Activated naive CD8-positive, alpha-beta T cell treated with anti-CD3 and anti-CD28 coated beads, Interleukin-2, amount 50 U/mL, for 24 hours (primary cell): ENCODE measurements around the gene DPY19L3.

Source experiments
- ATAC-seq: fragments of 150-1000 bp; cut with Tn5 transposase; one replicate; pipeline ENCODE4 v1.10.0; 2021
- DNase-seq: peaks from one replicate; pipeline ENCODE4 v3.0.0; 2021
- H3K27ac Mint-ChIP-seq: one replicate; pipeline ENCODE4 v1.8.0; 2021; ENCODE audit warnings: mild to moderate bottlenecking, mixed read lengths
- H3K27me3 Mint-ChIP-seq: one replicate; pipeline ENCODE4 v1.8.0; 2021; ENCODE audit warnings: mixed read lengths
- H3K36me3 Mint-ChIP-seq: one replicate; pipeline ENCODE4 v1.8.0; 2021; ENCODE audit warnings: low read depth, mixed read lengths
- H3K4me1 Mint-ChIP-seq: one replicate; pipeline ENCODE4 v1.8.0; 2021; ENCODE audit warnings: mixed read lengths
- H3K4me3 Mint-ChIP-seq: one replicate; pipeline ENCODE4 v1.8.0; 2021; ENCODE audit warnings: mild to moderate bottlenecking, moderate library complexity, mixed read lengths
- H3K9me3 Mint-ChIP-seq: one replicate; pipeline ENCODE4 v1.8.0; 2021; ENCODE audit warnings: mixed read lengths

DPY19L3 gene

GRCh38 chr19:32405431-32406160 lies at the start of gene DPY19L3:
TSS of gene DPY19L3 (plus strand) at chr19:32405770. CDS start at chr19:32408254, 2,484 bp downstream.
- Mint-ChIP-seq H3K9me3 (no peaks in the 10 kb centered on the region), H3K27ac (peak within 1 kb of the TSS; percentile 87), H3K4me3 (peak within 1 kb of the TSS; percentile 84), H3K27me3 (no peaks in the 10 kb centered on the region), H3K4me1 (peaks cover 23% of the 10 kb centered on the region), H3K36me3 (peaks cover 14% of the 10 kb centered on the region)
- peak; percentile 97 for ATAC-seq
- DNase-seq: peak; percentile 95

GRCh38 chr19:32357720-32358119 lies 47.9 kb upstream of the DPY19L3 start:
- H3K4me1 Mint-ChIP-seq: peaks cover 51% of the 10 kb centered on the region
- no peak overlapping the region for H3K27ac Mint-ChIP-seq
- no peaks in the 10 kb centered on the region for H3K27me3 Mint-ChIP-seq
- DNase-seq (no peak), ATAC-seq (no peak)
- H3K36me3 Mint-ChIP-seq: peaks cover 72% of the 10 kb centered on the region
- H3K9me3 Mint-ChIP-seq: peaks cover 3% of the 10 kb centered on the region
- no peak overlapping the region for H3K4me3 Mint-ChIP-seq

- DNase-seq (no peak), ATAC-seq (no peak)
- no peak overlapping the region for H3K4me3 Mint-ChIP-seq
- peaks cover 47% of the 10 kb centered on the region for H3K4me1 Mint-ChIP-seq
- H3K27me3 Mint-ChIP-seq: no peaks in the 10 kb centered on the region
- no peak overlapping the region for H3K27ac Mint-ChIP-seq
- peaks cover 67% of the 10 kb centered on the region for H3K36me3 Mint-ChIP-seq
- peaks cover 3% of the 10 kb centered on the region for H3K9me3 Mint-ChIP-seq
Measured at GRCh38 chr19:32358321-32358720, 47.2 kb upstream of the DPY19L3 start.

- Mint-ChIP-seq H3K4me3 (no peak overlapping the region), H3K27ac (no peak overlapping the region), H3K4me1 (peaks cover 44% of the 10 kb centered on the region), H3K9me3 (no peaks in the 10 kb centered on the region), H3K27me3 (no peaks in the 10 kb centered on the region), H3K36me3 (peaks cover 63% of the 10 kb centered on the region)
- no peak for ATAC-seq
- no peak for DNase-seq
Measured at GRCh38 chr19:32359581-32359980, 46.0 kb upstream of the DPY19L3 start.

- Mint-ChIP-seq H3K27me3 (no peaks in the 10 kb centered on the region), H3K36me3 (peaks cover 61% of the 10 kb centered on the region), H3K9me3 (no peaks in the 10 kb centered on the region), H3K4me1 (peaks cover 32% of the 10 kb centered on the region), H3K4me3 (no peak overlapping the region), H3K27ac (no peak overlapping the region)
- no peak for ATAC-seq
- DNase-seq: no peak
Measured at GRCh38 chr19:32361574-32362317, 43.8 kb upstream of the DPY19L3 start.

GRCh38 chr19:32362318-32362691 lies 43.3 kb upstream of the DPY19L3 start:
- DNase-seq (no peak), ATAC-seq (no peak)
- Mint-ChIP-seq H3K36me3 (peaks cover 64% of the 10 kb centered on the region), H3K4me1 (peaks cover 32% of the 10 kb centered on the region), H3K27ac (no peak overlapping the region), H3K4me3 (no peak overlapping the region), H3K9me3 (no peaks in the 10 kb centered on the region), H3K27me3 (no peaks in the 10 kb centered on the region)

GRCh38 chr19:32363175-32363574 lies 42.4 kb upstream of the DPY19L3 start:
- no peaks in the 10 kb centered on the region for H3K27me3 Mint-ChIP-seq
- DNase-seq (no peak), ATAC-seq (no peak)
- no peaks in the 10 kb centered on the region for H3K9me3 Mint-ChIP-seq
- H3K4me3 Mint-ChIP-seq: no peak overlapping the region
- H3K27ac Mint-ChIP-seq: no peak overlapping the region
- H3K36me3 Mint-ChIP-seq: peaks cover 66% of the 10 kb centered on the region
- peaks cover 32% of the 10 kb centered on the region for H3K4me1 Mint-ChIP-seq

GRCh38 chr19:32363632-32364031 lies 41.9 kb upstream of the DPY19L3 start:
- Mint-ChIP-seq H3K27ac (no peak overlapping the region), H3K4me1 (peaks cover 34% of the 10 kb centered on the region), H3K36me3 (peaks cover 65% of the 10 kb centered on the region)

GRCh38 chr19:32364040-32364439 lies 41.5 kb upstream of the DPY19L3 start:
- H3K27ac Mint-ChIP-seq: no peak overlapping the region
- H3K9me3 Mint-ChIP-seq: no peaks in the 10 kb centered on the region
- H3K27me3 Mint-ChIP-seq: no peaks in the 10 kb centered on the region
- peaks cover 63% of the 10 kb centered on the region for H3K36me3 Mint-ChIP-seq
- DNase-seq (no peak), ATAC-seq (no peak)
- H3K4me3 Mint-ChIP-seq: no peak overlapping the region
- peaks cover 34% of the 10 kb centered on the region for H3K4me1 Mint-ChIP-seq

More at GRCh38 chr19:32363632-32364031, 41.9 kb upstream of the DPY19L3 start:
- DNase-seq (no peak), ATAC-seq (no peak)
- Mint-ChIP-seq H3K27me3 (no peaks in the 10 kb centered on the region), H3K4me3 (no peak overlapping the region), H3K9me3 (no peaks in the 10 kb centered on the region)

GRCh38 chr19:32367063-32367462 lies 38.5 kb upstream of the DPY19L3 start:
- Mint-ChIP-seq H3K27ac (no peak overlapping the region), H3K36me3 (peaks cover 69% of the 10 kb centered on the region), H3K4me3 (no peak overlapping the region), H3K27me3 (no peaks in the 10 kb centered on the region), H3K9me3 (no peaks in the 10 kb centered on the region), H3K4me1 (peaks cover 30% of the 10 kb centered on the region)
- no peak for DNase-seq
- no peak for ATAC-seq

- ATAC-seq (no peak), DNase-seq (no peak)
- Mint-ChIP-seq H3K36me3 (peaks cover 72% of the 10 kb centered on the region), H3K4me3 (no peak overlapping the region), H3K4me1 (peaks cover 27% of the 10 kb centered on the region), H3K27ac (peak overlapping the region; percentile 30), H3K9me3 (no peaks in the 10 kb centered on the region), H3K27me3 (no peaks in the 10 kb centered on the region)
Measured at GRCh38 chr19:32367948-32368536, 37.5 kb upstream of the DPY19L3 start.

- peaks cover 22% of the 10 kb centered on the region for H3K4me1 Mint-ChIP-seq
- no peak overlapping the region for H3K27ac Mint-ChIP-seq
- peaks cover 73% of the 10 kb centered on the region for H3K36me3 Mint-ChIP-seq
- DNase-seq: no peak
- ATAC-seq: no peak
- no peaks in the 10 kb centered on the region for H3K9me3 Mint-ChIP-seq
- H3K27me3 Mint-ChIP-seq: no peaks in the 10 kb centered on the region
- H3K4me3 Mint-ChIP-seq: no peak overlapping the region
Measured at GRCh38 chr19:32368787-32369186, 36.8 kb upstream of the DPY19L3 start.

- no peak overlapping the region for H3K27ac Mint-ChIP-seq
- H3K36me3 Mint-ChIP-seq: peaks cover 57% of the 10 kb centered on the region
- no peaks in the 10 kb centered on the region for H3K9me3 Mint-ChIP-seq
Measured at GRCh38 chr19:32372726-32373517, 32.6 kb upstream of the DPY19L3 start.

GRCh38 chr19:32373585-32374295 lies 31.8 kb upstream of the DPY19L3 start:
- H3K36me3 Mint-ChIP-seq: peaks cover 53% of the 10 kb centered on the region
- H3K27me3 Mint-ChIP-seq: no peaks in the 10 kb centered on the region
- no peak for ATAC-seq
- H3K9me3 Mint-ChIP-seq: no peaks in the 10 kb centered on the region
- no peak for DNase-seq
- H3K4me3 Mint-ChIP-seq: no peak overlapping the region
- peaks cover 2% of the 10 kb centered on the region for H3K4me1 Mint-ChIP-seq
- no peak overlapping the region for H3K27ac Mint-ChIP-seq

More at GRCh38 chr19:32372726-32373517, 32.6 kb upstream of the DPY19L3 start:
- DNase-seq (no peak), ATAC-seq (no peak)
- Mint-ChIP-seq H3K4me1 (peaks cover 7% of the 10 kb centered on the region), H3K4me3 (no peak overlapping the region), H3K27me3 (no peaks in the 10 kb centered on the region)
